ENCODE measurements around the gene ZBED6. TPM values are rescaled to one million over a fixed set of nuclear protein-coding genes. Genes with fewer than 3 reads are reported as not detected.

The ZBED6 gene
- total and polyA plus RNA-seq, 9 of the 15 experiments (the other 6 are each of a cell fraction or from before 2014, with no cell fraction given), result 0.21 to 16.6 (median 5.0) TPM

DNA sequence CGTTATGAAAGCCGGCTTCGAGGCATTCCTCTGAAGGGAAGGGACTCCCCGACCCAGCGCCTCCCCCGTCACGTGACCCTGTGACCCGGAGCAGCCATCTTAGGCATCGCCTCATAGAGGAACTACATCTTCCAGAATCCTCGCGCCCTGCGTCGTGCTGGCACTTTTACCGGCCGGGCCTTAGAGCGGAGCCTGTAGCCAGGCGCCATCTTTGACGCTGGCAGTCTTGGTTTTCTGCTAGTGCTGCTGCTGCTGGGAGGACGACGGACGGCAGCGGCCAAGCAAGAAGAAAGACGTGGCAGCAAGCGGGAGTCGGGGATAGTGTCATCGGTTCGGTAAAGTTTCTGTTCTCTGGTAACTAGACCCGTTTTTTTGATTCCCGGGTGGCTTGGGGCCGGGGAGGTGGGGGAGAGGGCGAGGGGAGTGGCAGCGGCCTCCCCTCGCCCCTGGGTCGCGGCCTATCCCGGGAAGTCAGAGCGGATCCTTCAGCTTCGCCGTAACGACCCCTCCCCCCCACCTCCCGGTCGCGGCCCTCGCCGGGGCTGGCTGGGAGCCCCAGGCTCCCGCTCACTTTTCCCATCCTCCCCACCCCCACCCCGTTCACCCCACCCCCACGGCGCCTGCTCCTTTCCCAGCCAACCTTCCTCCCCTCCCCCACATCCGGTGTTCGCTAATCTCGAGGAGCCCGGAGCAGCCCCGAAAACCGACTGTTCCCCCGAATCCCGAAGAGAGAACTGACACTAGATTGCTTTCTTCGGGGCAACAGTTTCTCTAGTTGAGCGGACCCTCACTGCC is at the start of gene ZBED6, which contains the start of gene ZC3H11A (continued):
- TF ChIP-seq YY1 (IDR thresholded peaks at IDR 0.05; ENCODE audit: borderline replicate concordance in 1 of 3, control insufficient read depth in 1 of 3, extremely low read depth in 1 of 3, insufficient read depth in 3 of 3, insufficient read length in 1 of 3, insufficient replicate concordance in 2 of 3, low read depth in 1 of 3, low read length in 2 of 3) (peak; percentile 93 to 97 (median 96)), ZNF695 (CRISPR knock-in tag; IDR thresholded peaks at IDR 0.05) (no peak), SMAD3 (CRISPR knock-in tag; conservative IDR thresholded peaks at IDR 0.05) (0 out of 2 replicates have a peak, but pooled peaks have one; percentile 9), POLR3A (IDR thresholded peaks at IDR 0.05; ENCODE audit: borderline replicate concordance, extremely low read depth, insufficient read depth, insufficient read length) (no peak), RBM34 (IDR thresholded peaks at IDR 0.05; ENCODE audit: borderline replicate concordance, insufficient read depth, low read length) (no peak), ZNF707 (CRISPR knock-in tag; conservative IDR thresholded peaks at IDR 0.05) (no peak), ZFX (CRISPR knock-in tag; IDR thresholded peaks at IDR 0.05) (peak; percentile 95)
- TF ChIP-seq, protein P1, sequence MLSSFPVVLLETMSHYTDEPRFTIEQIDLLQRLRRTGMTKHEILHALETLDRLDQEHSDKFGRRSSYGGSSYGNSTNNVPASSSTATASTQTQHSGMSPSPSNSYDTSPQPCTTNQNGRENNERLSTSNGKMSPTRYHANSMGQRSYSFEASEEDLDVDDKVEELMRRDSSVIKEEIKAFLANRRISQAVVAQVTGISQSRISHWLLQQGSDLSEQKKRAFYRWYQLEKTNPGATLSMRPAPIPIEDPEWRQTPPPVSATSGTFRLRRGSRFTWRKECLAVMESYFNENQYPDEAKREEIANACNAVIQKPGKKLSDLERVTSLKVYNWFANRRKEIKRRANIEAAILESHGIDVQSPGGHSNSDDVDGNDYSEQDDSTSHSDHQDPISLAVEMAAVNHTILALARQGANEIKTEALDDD (IDR thresholded peaks at IDR 0.05), result peak; percentile 1; the same call in 1 of the 2 replicates
- TF ChIP-seq, protein P2, sequence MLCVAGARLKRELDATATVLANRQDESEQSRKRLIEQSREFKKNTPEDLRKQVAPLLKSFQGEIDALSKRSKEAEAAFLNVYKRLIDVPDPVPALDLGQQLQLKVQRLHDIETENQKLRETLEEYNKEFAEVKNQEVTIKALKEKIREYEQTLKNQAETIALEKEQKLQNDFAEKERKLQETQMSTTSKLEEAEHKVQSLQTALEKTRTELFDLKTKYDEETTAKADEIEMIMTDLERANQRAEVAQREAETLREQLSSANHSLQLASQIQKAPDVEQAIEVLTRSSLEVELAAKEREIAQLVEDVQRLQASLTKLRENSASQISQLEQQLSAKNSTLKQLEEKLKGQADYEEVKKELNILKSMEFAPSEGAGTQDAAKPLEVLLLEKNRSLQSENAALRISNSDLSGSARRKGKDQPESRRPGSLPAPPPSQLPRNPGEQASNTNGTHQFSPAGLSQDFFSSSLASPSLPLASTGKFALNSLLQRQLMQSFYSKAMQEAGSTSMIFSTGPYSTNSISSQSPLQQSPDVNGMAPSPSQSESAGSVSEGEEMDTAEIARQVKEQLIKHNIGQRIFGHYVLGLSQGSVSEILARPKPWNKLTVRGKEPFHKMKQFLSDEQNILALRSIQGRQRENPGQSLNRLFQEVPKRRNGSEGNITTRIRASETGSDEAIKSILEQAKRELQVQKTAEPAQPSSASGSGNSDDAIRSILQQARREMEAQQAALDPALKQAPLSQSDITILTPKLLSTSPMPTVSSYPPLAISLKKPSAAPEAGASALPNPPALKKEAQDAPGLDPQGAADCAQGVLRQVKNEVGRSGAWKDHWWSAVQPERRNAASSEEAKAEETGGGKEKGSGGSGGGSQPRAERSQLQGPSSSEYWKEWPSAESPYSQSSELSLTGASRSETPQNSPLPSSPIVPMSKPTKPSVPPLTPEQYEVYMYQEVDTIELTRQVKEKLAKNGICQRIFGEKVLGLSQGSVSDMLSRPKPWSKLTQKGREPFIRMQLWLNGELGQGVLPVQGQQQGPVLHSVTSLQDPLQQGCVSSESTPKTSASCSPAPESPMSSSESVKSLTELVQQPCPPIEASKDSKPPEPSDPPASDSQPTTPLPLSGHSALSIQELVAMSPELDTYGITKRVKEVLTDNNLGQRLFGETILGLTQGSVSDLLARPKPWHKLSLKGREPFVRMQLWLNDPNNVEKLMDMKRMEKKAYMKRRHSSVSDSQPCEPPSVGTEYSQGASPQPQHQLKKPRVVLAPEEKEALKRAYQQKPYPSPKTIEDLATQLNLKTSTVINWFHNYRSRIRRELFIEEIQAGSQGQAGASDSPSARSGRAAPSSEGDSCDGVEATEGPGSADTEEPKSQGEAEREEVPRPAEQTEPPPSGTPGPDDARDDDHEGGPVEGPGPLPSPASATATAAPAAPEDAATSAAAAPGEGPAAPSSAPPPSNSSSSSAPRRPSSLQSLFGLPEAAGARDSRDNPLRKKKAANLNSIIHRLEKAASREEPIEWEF (CRISPR knock-in tag; IDR thresholded peaks at IDR 0.05), result 0 out of 2 replicates have a peak, but pooled peaks have one; percentile 27
- TF ChIP-seq, protein P3, sequence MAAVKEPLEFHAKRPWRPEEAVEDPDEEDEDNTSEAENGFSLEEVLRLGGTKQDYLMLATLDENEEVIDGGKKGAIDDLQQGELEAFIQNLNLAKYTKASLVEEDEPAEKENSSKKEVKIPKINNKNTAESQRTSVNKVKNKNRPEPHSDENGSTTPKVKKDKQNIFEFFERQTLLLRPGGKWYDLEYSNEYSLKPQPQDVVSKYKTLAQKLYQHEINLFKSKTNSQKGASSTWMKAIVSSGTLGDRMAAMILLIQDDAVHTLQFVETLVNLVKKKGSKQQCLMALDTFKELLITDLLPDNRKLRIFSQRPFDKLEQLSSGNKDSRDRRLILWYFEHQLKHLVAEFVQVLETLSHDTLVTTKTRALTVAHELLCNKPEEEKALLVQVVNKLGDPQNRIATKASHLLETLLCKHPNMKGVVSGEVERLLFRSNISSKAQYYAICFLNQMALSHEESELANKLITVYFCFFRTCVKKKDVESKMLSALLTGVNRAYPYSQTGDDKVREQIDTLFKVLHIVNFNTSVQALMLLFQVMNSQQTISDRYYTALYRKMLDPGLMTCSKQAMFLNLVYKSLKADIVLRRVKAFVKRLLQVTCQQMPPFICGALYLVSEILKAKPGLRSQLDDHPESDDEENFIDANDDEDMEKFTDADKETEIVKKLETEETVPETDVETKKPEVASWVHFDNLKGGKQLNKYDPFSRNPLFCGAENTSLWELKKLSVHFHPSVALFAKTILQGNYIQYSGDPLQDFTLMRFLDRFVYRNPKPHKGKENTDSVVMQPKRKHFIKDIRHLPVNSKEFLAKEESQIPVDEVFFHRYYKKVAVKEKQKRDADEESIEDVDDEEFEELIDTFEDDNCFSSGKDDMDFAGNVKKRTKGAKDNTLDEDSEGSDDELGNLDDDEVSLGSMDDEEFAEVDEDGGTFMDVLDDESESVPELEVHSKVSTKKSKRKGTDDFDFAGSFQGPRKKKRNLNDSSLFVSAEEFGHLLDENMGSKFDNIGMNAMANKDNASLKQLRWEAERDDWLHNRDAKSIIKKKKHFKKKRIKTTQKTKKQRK (IDR thresholded peaks at IDR 0.05; ENCODE audit: borderline replicate concordance, low read depth, low read length), result no peak
- TF ChIP-seq, protein P4, sequence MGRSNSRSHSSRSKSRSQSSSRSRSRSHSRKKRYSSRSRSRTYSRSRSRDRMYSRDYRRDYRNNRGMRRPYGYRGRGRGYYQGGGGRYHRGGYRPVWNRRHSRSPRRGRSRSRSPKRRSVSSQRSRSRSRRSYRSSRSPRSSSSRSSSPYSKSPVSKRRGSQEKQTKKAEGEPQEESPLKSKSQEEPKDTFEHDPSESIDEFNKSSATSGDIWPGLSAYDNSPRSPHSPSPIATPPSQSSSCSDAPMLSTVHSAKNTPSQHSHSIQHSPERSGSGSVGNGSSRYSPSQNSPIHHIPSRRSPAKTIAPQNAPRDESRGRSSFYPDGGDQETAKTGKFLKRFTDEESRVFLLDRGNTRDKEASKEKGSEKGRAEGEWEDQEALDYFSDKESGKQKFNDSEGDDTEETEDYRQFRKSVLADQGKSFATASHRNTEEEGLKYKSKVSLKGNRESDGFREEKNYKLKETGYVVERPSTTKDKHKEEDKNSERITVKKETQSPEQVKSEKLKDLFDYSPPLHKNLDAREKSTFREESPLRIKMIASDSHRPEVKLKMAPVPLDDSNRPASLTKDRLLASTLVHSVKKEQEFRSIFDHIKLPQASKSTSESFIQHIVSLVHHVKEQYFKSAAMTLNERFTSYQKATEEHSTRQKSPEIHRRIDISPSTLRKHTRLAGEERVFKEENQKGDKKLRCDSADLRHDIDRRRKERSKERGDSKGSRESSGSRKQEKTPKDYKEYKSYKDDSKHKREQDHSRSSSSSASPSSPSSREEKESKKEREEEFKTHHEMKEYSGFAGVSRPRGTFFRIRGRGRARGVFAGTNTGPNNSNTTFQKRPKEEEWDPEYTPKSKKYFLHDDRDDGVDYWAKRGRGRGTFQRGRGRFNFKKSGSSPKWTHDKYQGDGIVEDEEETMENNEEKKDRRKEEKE (IDR thresholded peaks at IDR 0.05; ENCODE audit: borderline replicate concordance in 1 of 2, control insufficient read depth in 1 of 2, low read depth in 2 of 2, low read length in 1 of 2), result 0 out of 4 replicates have a peak, but pooled peaks of 1 of the 2 experiments have one; percentile 42

Measured in K562 (cell line).